Activated CD8-positive, alpha-beta memory T cell treated with anti-CD3 and anti-CD28 coated beads for 48 hours (primary cell): Measurements from ENCODE around the gene ANO9.
A peak's percentile ranks its signal among the peaks of the same experiment; 100 is the strongest.
"Not testable (repeated sequence)": the region's sequence is repeated elsewhere in the genome, so short reads cannot be mapped to it uniquely, and the experiment has no call there.

ENCODE experiments used
- DNase-seq, 3 experiments: peaks; one replicate each; pipeline ENCODE4 v3.0.0-alpha.2; 2020; ENCODE audit warnings: low read depth in 2 of 3, low spot score in 2 of 3

ANO9 gene

DNA sequence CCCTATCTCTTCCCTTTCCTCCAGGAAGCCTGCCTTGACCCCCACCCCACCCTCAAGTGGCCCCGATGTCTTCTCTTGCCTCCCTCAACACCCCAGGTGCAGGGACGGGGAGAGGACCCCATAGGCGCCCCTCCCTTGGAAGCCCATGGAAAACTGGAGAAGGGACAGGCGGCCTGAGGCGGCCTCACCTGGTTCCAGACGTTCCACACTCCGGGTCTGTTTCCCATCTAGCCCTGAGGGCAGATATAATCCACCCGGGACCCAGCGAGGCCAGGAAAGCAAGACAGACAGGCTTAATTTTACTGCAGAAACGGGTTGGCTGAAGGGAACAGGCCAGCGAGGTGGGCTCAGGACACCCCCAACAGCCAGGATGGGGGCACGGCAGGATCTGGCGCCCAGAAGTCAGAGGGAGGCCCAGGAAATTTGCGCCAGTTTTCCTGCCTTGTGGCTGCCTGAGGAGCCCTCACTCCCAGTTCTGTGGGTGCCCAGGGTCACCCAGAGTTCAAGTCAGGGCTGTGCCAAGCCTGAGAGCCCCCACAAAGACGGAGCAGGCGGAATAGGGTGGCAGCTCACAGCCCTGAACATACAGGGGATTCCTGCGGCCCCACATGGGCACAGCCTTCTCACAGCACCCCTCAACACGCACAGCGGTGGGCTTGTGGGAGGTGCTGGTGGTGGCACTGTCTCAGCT is 24.0 kb downstream of the ANO9 start:
- DNase-seq: no peak

DNA sequence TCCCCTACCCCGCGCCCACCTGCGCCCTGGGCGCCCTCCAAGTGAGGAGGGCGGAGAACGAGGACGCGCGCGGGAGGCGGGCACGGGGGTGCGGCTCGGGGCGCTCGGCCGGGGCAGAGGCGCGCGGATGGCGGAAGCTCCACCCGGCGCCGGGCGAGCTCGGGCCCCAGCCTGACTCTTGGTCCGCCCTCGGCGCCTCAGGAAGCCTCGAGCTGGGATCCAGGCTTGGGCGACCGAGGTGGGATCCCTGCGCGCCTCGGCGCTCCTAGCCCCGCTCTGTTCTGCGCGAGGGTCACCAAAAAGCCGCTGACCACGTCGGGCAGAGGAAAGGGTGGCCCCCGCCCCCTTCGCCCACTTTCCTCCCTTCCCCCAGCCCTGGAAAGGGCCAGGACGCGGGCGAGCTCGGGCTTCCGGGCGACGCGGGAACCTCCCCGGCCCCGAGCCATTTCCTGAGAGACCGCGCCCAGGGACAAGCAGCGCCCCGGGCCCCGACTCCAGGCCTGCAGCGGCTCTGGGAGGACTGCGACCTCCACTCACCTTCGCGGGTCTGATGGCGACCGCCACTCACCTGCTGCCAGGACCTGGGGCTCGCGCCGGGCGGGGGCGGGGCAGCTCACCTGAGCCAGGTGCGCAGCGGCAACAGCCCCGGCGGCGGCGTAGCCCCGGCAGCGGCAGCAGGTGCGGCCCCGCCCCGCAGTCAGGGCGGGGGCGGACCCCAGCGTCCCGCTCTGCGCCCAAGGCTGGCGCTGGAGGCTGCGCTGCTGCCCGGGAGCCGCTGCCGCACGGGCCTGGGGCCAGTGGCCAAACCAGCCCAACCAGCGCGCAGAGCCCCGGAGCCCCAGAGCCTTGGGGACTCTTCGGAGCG is 24.8 kb downstream of the ANO9 start:
- no peak for DNase-seq

GRCh38 chr11:416051-416756 is 25.6 kb downstream of the ANO9 start:
- DNase-seq: no peak

DNA sequence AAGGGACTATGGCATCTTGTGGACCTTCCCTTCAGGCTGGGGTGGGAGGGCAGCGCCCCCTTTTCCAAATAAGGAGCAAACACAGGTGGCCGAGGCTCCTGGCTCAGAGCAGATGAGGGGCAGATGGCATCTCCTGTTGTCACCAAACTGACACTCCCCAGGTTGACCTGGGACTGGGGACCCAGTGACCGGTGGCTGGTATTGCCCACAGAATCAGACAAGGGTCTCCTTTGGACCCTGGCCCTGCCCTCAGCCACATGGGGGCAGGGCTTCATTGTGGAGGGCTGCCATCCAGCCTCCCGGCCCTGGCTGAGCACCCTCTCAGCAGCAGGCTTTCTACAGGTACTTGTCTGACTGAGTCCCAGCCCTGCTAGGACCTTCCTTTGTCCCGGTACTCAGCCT is 26.2 kb downstream of the ANO9 start:
- DNase-seq: no peak

GRCh38 chr11:414318-414857 is 27.4 kb downstream of the ANO9 start:
- DNase-seq: no peak

- no peak for DNase-seq
These were observed 28.4 kb downstream of the ANO9 start for GRCh38 chr11:413120-414081.

GRCh38 chr11:412641-413119 is 29.1 kb downstream of the ANO9 start:
- no peak for DNase-seq

DNA sequence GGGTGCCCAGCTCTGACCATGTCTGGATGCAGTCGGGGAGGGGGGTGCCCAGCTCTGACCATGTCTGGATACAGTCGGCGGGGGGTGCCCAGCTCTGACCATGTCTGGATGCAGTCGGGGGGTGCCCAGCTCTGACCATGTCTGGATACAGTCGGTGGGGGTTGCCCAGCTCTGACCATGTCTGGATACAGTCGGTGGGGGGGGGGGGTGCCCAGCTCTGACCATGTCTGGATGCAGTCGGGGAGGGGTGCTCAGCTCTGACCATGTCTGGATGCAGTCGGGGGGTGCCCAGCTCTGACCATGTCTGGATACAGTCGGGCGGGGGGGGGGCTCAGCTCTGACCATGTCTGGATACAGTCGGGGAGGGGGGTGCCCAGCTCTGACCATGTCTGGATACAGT is 30.3 kb downstream of the ANO9 start:
- not testable (repeated sequence) for DNase-seq

GRCh38 chr11:410711-411110 is 31.1 kb downstream of the ANO9 start:
- not testable (repeated sequence) for DNase-seq

- DNase-seq: no peak
These were observed 32.0 kb downstream of the ANO9 start for GRCh38 chr11:409600-410483.

- DNase-seq: no peak
These were observed 32.7 kb downstream of the ANO9 start for GRCh38 chr11:409008-409599.

DNA sequence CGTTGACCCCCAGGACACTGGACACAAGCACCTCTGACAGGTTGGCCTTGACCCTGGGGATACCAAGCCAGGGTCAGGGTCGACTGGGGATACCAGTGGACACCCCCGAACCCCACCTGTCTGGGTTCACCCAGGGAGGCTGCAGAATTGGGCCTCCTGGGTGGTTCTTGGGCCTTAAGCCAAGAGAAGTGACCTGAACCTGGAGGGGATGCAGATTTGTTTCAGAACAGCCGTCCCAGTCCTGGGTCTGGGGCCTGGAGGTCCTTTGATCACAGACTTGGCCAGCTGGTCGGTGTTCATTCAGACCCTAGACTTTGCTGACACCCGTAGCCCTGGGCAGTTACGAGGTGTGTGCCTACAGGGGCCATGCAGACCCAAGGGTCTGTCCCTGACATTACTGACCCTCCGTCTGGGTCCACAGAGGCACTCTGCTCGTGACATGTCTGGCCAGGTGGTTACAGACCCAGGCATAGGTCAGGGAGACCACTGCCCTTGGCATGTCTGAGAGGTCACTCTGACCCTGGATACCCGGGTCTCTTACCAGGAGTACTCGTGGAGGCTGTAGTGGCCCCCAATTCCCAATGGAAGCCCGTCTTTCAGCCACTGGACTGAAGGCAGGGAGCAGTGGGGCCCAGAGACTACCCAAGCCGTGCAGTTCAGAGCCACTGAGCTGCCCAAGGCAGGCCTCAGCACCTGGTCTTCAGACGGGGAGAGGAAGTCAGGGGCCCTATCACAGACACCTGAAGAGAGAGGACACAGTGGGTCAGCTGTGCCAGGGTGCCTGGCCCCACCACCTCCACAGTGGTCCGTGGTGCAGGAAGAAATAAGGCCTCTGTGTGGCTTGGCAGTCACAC is 33.4 kb downstream of the ANO9 start:
- DNase-seq: no peak

GRCh38 chr11:407651-408123 is 34.1 kb downstream of the ANO9 start:
- DNase-seq: no peak

- peak; percentile 67 to 82 (median 75) for DNase-seq
These were observed 34.8 kb downstream of the ANO9 start for GRCh38 chr11:406796-407650.

DNA sequence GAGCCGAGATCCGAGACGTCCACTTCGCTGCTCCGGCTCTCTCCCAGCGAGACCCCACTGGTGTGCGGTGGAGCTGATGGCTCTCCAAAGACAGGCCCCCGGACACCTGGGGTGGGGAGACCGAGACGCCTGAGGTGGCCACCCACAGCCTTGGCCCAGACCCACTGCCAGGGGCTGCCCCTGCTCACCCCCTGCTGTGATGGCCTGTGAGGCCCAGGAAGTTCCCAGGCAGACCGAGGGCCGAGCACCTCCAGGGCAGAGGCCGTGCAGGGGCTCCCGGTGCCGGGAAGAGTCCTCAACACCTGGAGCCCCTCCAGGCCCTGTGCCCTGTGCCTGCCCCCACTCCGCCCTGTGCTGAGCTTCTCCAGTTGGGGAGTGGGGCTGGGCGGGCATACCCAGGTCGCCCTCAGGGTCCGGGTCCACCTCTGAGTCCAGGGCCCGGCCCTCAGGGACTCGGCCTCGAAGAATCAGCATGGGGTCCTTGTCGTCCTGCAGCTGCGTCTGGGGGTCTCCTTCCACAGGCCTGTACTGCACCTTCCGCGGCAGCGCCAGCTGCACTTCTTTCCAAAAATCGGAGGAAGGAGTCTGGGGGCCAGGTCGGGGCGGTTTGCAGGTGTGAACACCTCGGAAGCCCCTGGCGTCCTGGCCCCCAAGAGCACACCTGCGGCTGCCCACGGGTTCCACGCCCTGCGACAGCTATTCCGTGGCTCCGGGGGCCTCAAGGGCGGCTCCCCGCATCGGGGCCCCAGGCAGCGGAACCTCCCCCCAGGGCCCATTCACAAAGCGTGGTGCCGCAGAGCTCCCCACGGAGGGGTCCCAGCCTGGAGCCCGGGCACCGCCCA is 35.6 kb downstream of the ANO9 start:
- no peak for DNase-seq

GRCh38 chr11:405323-405953 is 36.4 kb downstream of the ANO9 start:
- no peak for DNase-seq
